Upper lobe of left lung (tissue), 6 donors: ENCODE data around the gene ADGRF5. TPM values are rescaled to one million over a fixed set of nuclear protein-coding genes. Genes with fewer than 3 reads are reported as not detected.

Source experiments
- ATAC-seq, 2 donors: fragments of 200-7000 bp; cut with Tn5 transposase; one replicate each; pipeline ENCODE4 v1.9.1; 2022; ENCODE audit warnings: mild to moderate bottlenecking in 2 of 2, moderate library complexity in 2 of 2; ENCODE audit not compliant: low FRiP score in 2 of 2
- DNase-seq, 2 donors: peaks; one replicate each; pipeline ENCODE4 v3.0.0-alpha.2; 2019 to 2020
- H3K27ac ChIP-seq, 4 donors: fragments of 200-600 bp; sonication (generic); one replicate each; pipeline ENCODE4 v1.5.1; 2016 to 2019
- H3K27me3 ChIP-seq, 4 donors: fragments of 200-600 bp; sonication (generic); one replicate each; pipeline ENCODE4 v1.5.1; 2017 to 2019
- H3K36me3 ChIP-seq, 4 donors: fragments of 200-600 bp; sonication (generic); one replicate each; pipeline ENCODE4 v1.5.1; 2016 to 2019
- H3K4me1 ChIP-seq, 4 donors: fragments of 200-600 bp; sonication (generic); one replicate each; pipeline ENCODE4 v1.5.1; 2018 to 2019
- H3K4me3 ChIP-seq, 4 donors: fragments of 200-600 bp; sonication (generic); one replicate each; pipeline ENCODE4 v1.5.1; 2017 to 2019; ENCODE audit warnings: mild to moderate bottlenecking in 2 of 4, moderate library complexity in 1 of 4
- H3K9me3 ChIP-seq, 4 donors: fragments of 200-600 bp; sonication (generic); one replicate each; pipeline ENCODE4 v1.5.1; 2018 to 2019
- EP300 ChIP-seq, 4 donors: sonication (generic); formaldehyde crosslinking; IDR thresholded peaks; one replicate each; pipeline ENCODE4 v1.5.1; 2017; ENCODE audit warnings: antibody characterized with exemption in 4 of 4, control low read depth in 2 of 4
- POLR2A ChIP-seq, 4 donors: fragments of 450-650 bp; IDR thresholded peaks; one replicate each; pipeline ENCODE4 v1.5.1; 2016 to 2017; ENCODE audit warnings: antibody characterized with exemption in 4 of 4, mild to moderate bottlenecking in 2 of 4
- POLR2AphosphoS5 ChIP-seq, 2 donors: sonication (generic); formaldehyde crosslinking; IDR thresholded peaks; one replicate each; pipeline ENCODE4 v1.5.1; 2017; ENCODE audit warnings: antibody characterized with exemption in 2 of 2
- WGBS, 2 donors: methylation state at CpG; one replicate each; pipeline ENCODE4 v1.1.5; 2017 to 2018; 5-methylcytosine and 5-hydroxymethylcytosine counted together
- total RNA-seq, 6 donors: library from RNA; depleted of rRNA in 4 of 6; stranded (reverse); fragments of >200 nt in 4 of 6; gene quantifications; one replicate each; pipeline versions ENCODE4 v1.1.0 to v1.2.1, GENCODE V29; 2016 to 2021
- TF ChIP-seq, protein P1 (sequence below), 6 experiments: fragments of 450-650 bp in 4 of 6; fragments of 200-600 bp in 2 of 6; sonication (generic) in 2 of 6; IDR thresholded peaks; one replicate each; pipeline ENCODE4 v1.5.1; 2016 to 2019; ENCODE audit warnings: antibody characterized with exemption in 6 of 6
- donor health status: DM: no; HTN: no; CAD: no; lungs with moderate emphysema.
- donor health status: DM: no; HTN: yes; CAD: no; lungs with severe emphysema.

Gene ADGRF5
- total RNA-seq, 6 donors from 2014 or later, result 107 to 352 (median 215) TPM

DNA sequence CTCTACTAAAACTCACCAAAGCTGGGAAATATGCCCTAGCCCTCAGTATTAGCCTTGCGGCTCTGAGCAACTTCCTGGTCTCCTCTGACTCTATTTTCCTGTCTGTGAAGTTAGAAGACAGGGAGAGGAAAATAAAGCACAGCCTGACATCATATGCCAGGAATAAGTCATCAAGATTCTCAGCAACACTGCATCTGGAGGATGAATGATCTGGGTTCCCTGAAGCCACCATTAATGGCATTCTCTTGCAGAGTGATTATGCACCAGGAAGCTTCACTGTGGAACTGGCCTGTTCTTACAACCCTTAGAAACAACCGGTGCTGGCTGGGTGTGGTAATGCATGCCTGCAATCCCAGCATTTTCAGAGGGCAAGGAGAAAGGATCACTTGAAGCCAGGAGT, 12.4 kb downstream of the ADGRF5 start:
- ATAC-seq (peak in 1 of 2 donors; percentile 19), DNase-seq (no peak)
- peak overlapping the region; percentile 15 to 70 (median 56) for H3K27ac ChIP-seq

DNA sequence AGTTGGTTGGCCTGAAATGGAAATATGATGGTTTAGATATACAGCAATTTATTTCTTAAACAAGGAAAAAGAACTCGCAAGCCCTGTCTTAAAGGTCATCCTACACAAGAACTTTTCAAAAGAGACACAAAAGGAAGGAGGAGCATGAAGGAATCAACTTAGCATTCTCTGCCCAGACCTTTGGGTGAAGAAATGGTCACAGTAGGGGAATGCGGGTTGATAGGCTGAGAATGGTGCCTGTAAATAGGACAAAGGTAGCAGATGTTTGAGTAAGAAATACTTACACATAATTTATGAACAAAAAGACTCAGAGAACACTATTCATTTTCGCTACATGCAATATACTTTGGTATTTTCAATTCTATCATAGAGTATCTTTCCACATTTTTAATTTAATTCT, 15.0 kb downstream of the ADGRF5 start:
- no peaks in the 10 kb centered on the region for H3K27me3 ChIP-seq
- H3K36me3 ChIP-seq, result peaks cover 0 to 37% (median under 1%) of the 10 kb centered on the region in 4 donors
- H3K27ac ChIP-seq, result peak overlapping the region in 2 of 4 donors; percentile 10 to 84
- DNase-seq (no peak), ATAC-seq (no peak)
- WGBS, 2 donors, result 92% methylated on average over 3 of the region's 3 CpGs
- peaks cover 43 to 70% (median 54%) of the 10 kb centered on the region in 4 donors for H3K4me1 ChIP-seq
- TF ChIP-seq, protein P1, sequence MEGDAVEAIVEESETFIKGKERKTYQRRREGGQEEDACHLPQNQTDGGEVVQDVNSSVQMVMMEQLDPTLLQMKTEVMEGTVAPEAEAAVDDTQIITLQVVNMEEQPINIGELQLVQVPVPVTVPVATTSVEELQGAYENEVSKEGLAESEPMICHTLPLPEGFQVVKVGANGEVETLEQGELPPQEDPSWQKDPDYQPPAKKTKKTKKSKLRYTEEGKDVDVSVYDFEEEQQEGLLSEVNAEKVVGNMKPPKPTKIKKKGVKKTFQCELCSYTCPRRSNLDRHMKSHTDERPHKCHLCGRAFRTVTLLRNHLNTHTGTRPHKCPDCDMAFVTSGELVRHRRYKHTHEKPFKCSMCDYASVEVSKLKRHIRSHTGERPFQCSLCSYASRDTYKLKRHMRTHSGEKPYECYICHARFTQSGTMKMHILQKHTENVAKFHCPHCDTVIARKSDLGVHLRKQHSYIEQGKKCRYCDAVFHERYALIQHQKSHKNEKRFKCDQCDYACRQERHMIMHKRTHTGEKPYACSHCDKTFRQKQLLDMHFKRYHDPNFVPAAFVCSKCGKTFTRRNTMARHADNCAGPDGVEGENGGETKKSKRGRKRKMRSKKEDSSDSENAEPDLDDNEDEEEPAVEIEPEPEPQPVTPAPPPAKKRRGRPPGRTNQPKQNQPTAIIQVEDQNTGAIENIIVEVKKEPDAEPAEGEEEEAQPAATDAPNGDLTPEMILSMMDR (IDR thresholded peaks at IDR 0.05), result no peak
- no peak for TF ChIP-seq POLR2AphosphoS5 (IDR thresholded peaks at IDR 0.05)
- no peak for TF ChIP-seq POLR2A (IDR thresholded peaks at IDR 0.05)
- no peak for TF ChIP-seq EP300 (IDR thresholded peaks at IDR 0.05)
- no peak overlapping the region for H3K4me3 ChIP-seq
- H3K9me3 ChIP-seq, result no peaks in the 10 kb centered on the region

More for the DNA sequence above, 12.4 kb downstream of the ADGRF5 start:
- no peak overlapping the region for H3K4me3 ChIP-seq
- TF ChIP-seq EP300 (IDR thresholded peaks at IDR 0.05) (peak in 3 of 4 donors; percentile 33 to 75 (median 51)), POLR2A (IDR thresholded peaks at IDR 0.05) (no peak), POLR2AphosphoS5 (IDR thresholded peaks at IDR 0.05) (peak; percentile 36 to 88)
- TF ChIP-seq, protein P1 (IDR thresholded peaks at IDR 0.05), result peak in 2 of 6 experiments; percentile 7 to 16
- H3K4me1 ChIP-seq, result peaks cover 41 to 66% (median 44%) of the 10 kb centered on the region in 4 donors
- H3K9me3 ChIP-seq, result no peaks in the 10 kb centered on the region
- 23 to 41% methylated on average over 2 of the region's 2 CpGs for WGBS, 2 donors
- H3K36me3 ChIP-seq, result peaks cover 0 to 23% (median under 1%) of the 10 kb centered on the region in 4 donors
- no peaks in the 10 kb centered on the region for H3K27me3 ChIP-seq

DNA sequence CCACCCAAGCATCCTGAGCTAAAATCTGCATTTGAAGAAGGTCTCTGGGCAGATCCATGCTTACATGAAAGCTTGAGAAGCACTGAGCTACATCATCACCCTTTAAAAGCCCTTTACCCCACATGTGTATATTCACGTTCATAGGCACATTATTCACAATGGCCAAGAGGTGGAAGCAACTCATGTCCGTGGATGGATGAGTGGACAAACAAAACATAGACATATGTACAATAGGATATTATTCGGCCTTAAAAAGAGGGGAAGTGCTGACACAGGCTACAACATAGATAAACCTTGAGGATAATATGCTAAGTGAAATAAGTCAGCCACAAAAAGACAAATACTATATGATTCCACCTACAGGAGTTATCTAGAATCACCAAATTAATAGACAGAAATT, 17.6 kb downstream of the ADGRF5 start:
- TF ChIP-seq POLR2AphosphoS5 (IDR thresholded peaks at IDR 0.05) (no peak), EP300 (IDR thresholded peaks at IDR 0.05) (no peak), POLR2A (IDR thresholded peaks at IDR 0.05) (no peak)
- TF ChIP-seq, protein P1 (IDR thresholded peaks at IDR 0.05), result no peak
- H3K4me1 ChIP-seq, result peaks cover 48 to 68% (median 54%) of the 10 kb centered on the region in 4 donors
- peak overlapping the region; percentile 55 to 84 (median 66) for H3K27ac ChIP-seq
- peaks cover 0 to 47% (median 4%) of the 10 kb centered on the region in 4 donors for H3K36me3 ChIP-seq
- WGBS, 2 donors, result 62 to 64% methylated on average over 3 of the region's 3 CpGs
- H3K27me3 ChIP-seq, result no peaks in the 10 kb centered on the region
- no peaks in the 10 kb centered on the region for H3K9me3 ChIP-seq
- ATAC-seq (no peak), DNase-seq (no peak)
- no peak overlapping the region for H3K4me3 ChIP-seq

DNA sequence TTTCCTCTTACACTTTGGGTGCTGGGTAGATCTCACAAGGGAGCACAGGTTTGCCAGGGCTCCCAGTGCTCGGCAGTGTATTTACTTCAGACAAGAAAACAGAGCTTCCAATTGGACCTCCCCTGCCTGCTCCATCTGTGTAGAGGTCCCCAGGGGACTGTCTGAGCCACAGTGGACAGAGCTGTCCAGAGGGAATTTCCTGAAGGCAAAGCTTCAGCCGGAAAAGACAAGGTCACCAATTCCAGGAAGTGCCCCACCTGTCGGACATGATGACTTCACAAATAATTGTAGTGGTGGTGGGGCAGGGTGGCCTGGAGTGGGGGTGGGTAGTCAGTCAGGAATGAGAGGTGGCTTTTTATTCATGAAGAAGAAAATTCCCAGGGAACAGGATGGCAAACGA, 18.6 kb downstream of the ADGRF5 start:
- Histone ChIP-seq H3K27ac (peak overlapping the region; percentile 65 to 84 (median 68)), H3K4me3 (no peak overlapping the region), H3K4me1 (peaks cover 47 to 68% (median 58%) of the 10 kb centered on the region in 4 donors), H3K9me3 (no peaks in the 10 kb centered on the region), H3K36me3 (peaks cover 0 to 57% (median 12%) of the 10 kb centered on the region in 4 donors), H3K27me3 (no peaks in the 10 kb centered on the region)
- WGBS, 2 donors, result 34 to 39% methylated on average over 4 of the region's 4 CpGs
- DNase-seq, result peak in 1 of 2 donors; percentile 38
- peak; percentile 66 to 70 for TF ChIP-seq POLR2AphosphoS5 (IDR thresholded peaks at IDR 0.05)
- peak in 3 of 4 donors; percentile 37 to 77 (median 58) for TF ChIP-seq EP300 (IDR thresholded peaks at IDR 0.05)
- TF ChIP-seq POLR2A (IDR thresholded peaks at IDR 0.05), result no peak
- TF ChIP-seq, protein P1 (IDR thresholded peaks at IDR 0.05), result no peak
- no peak for ATAC-seq

DNA sequence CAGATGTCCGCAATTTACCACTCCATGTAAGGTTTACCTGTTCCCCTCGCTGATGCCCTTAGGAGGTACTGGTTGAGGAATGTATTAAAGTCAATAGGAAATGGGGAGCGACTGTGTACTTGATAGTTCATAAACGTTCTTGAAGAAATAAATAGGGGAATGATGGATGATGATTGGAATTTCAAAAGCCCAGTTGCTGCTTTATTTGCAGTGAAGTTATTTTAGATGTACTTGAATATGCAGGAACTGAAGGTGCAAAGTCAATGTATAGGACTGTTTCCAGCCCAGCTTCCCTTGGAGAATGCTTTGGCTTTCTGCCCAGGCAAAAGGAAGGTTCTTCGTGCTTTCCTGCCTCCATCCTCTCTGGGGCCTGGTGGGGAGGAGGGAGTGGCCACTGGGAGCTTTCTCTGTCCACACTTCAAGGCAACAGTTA, 19.8 kb downstream of the ADGRF5 start:
- no peaks in the 10 kb centered on the region for H3K9me3 ChIP-seq
- H3K27me3 ChIP-seq, result no peaks in the 10 kb centered on the region
- peak overlapping the region; percentile 65 to 84 (median 68) for H3K27ac ChIP-seq
- H3K36me3 ChIP-seq, result peaks cover 0 to 67% (median 19%) of the 10 kb centered on the region in 4 donors
- TF ChIP-seq POLR2A (IDR thresholded peaks at IDR 0.05) (no peak), EP300 (IDR thresholded peaks at IDR 0.05) (no peak), POLR2AphosphoS5 (IDR thresholded peaks at IDR 0.05) (no peak)
- TF ChIP-seq, protein P1 (IDR thresholded peaks at IDR 0.05), result no peak
- H3K4me1 ChIP-seq, result peaks cover 53 to 75% (median 61%) of the 10 kb centered on the region in 4 donors
- WGBS, 2 donors, result 38 to 40% methylated on average over 5 of the region's 5 CpGs
- DNase-seq (no peak), ATAC-seq (peak in 1 of 2 donors; percentile 31)
- H3K4me3 ChIP-seq, result no peak overlapping the region
